ENCODE results near the gene USO1. TPM values are rescaled to one million over a fixed set of nuclear protein-coding genes. Genes with fewer than 3 reads are reported as not detected.

The USO1 gene
- total and polyA plus RNA-seq, 9 of the 15 experiments (the other 6 are each of a cell fraction or from before 2014, with no cell fraction given): 19.3 to 97.8 (median 48.5) TPM

DNA sequence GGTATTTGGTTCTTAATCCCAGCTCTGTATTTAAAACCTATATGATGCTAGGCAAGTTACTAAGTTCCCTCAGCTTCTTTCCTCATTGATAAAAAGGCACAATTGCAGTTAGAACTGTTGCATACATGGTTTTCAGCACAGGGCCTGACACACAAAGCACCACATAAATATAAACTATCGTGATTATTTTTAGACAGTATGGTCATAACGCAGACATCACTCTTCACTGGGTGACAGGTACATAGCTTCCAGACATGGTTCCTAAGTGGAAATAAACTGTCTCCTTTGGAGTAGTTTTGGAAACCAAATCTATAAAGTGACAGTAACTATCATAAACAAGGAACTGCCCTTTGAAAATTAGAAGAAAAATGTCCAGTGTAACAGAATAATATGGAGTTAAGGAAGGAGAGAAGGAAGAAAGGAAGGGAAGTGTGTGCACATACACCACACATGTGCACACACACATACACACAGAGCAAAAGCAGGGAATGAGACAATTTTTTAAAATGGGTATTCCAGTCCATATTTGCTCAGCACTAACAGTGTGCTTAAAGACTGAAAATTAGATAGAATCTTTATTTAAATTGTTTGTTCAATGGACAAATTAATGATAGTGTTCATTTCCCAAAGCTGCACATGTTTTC lies 38.7 kb upstream of the USO1 start:
- no peak for FAIRE-seq
- Histone ChIP-seq H4K20me1 (replicated peaks; ENCODE audit: control insufficient read depth, insufficient read depth, low read length) (no peaks in the 10 kb centered on the region), H3K27ac (ENCODE audit: extremely low read depth, low read depth, low read length) (no peak overlapping the region), H3K27me3 (ENCODE audit: control insufficient read depth in 2 of 2, insufficient read depth in 2 of 2, low read length in 2 of 2) (no peaks in the 10 kb centered on the region), H3K9me3 (replicated peaks; ENCODE audit: control insufficient read depth, insufficient read depth, low read depth, low read length) (peaks cover 4% of the 10 kb centered on the region; the same call in 1 of the 2 replicates), H3K4me1 (replicated peaks in 1 of 2; ENCODE audit: control insufficient read depth in 2 of 2, insufficient read depth in 2 of 2, low read length in 2 of 2) (no peaks in the 10 kb centered on the region; a peak in 1 of 5 replicates), H3K9ac (ENCODE audit: insufficient read depth in 1 of 2, low read depth in 2 of 2, low read length in 2 of 2) (no peak overlapping the region), H3K79me2 (ENCODE audit: control insufficient read depth, insufficient read depth, low read length) (no peaks in the 10 kb centered on the region), H3K36me3 (ENCODE audit: control insufficient read depth, insufficient read depth, low read length) (no peaks in the 10 kb centered on the region), H3K9me1 (ENCODE audit: control insufficient read depth, insufficient read depth, low read length) (no peaks in the 10 kb centered on the region), H3K4me3 (no peak overlapping the region), H3K4me2 (ENCODE audit: insufficient read depth, low read length) (no peak overlapping the region), H2AFZ (ENCODE audit: low read depth, low read length) (no peak overlapping the region)
- no peak for ATAC-seq
- BruUV-seq (replicated peaks): no TSS peak
- DNase-seq (ENCODE audit: extremely low read depth in 1 of 4, low spot score in 3 of 4): no peak
- TF ChIP-seq NFIX (CRISPR knock-in tag; IDR thresholded peaks at IDR 0.05; ENCODE audit: low read depth) (no peak), ZNF133 (CRISPR knock-in tag; IDR thresholded peaks at IDR 0.05) (no peak), KDM5B (IDR thresholded peaks at IDR 0.05; ENCODE audit: insufficient replicate concordance, low read depth, low read length) (no peak), SP1 (CRISPR knock-in tag; IDR thresholded peaks at IDR 0.05) (no peak), ZNF707 (CRISPR knock-in tag; conservative IDR thresholded peaks at IDR 0.05) (no peak), ESRRA (IDR thresholded peaks at IDR 0.05; ENCODE audit: borderline replicate concordance, low read depth) (no peak), ARHGAP35 (IDR thresholded peaks at IDR 0.05; ENCODE audit: partially characterized antibody) (no peak), MEF2A (IDR thresholded peaks at IDR 0.05; ENCODE audit: control insufficient read depth, low read depth, low read length) (no peak), JUND (IDR thresholded peaks at IDR 0.05; ENCODE audit: borderline replicate concordance, low read depth, low read length) (no peak), JUND (tag; IDR thresholded peaks at IDR 0.05; ENCODE audit: borderline replicate concordance, low read depth, low read length) (no peak), TEAD4 (IDR thresholded peaks at IDR 0.05; ENCODE audit: low read length) (no peak), TEAD4 (CRISPR knock-in tag; IDR thresholded peaks at IDR 0.05; ENCODE audit: borderline replicate concordance) (no peak), TOE1 (IDR thresholded peaks at IDR 0.05; ENCODE audit: borderline replicate concordance) (no peak), TOE1 (CRISPR knock-in tag; IDR thresholded peaks at IDR 0.05; ENCODE audit: borderline replicate concordance, low read depth) (no peak), ZNF551 (CRISPR knock-in tag; IDR thresholded peaks at IDR 0.05) (no peak), PHTF2 (CRISPR knock-in tag; IDR thresholded peaks at IDR 0.05) (no peak), ZNF75A (CRISPR knock-in tag; IDR thresholded peaks at IDR 0.05) (no peak), ATF7 (IDR thresholded peaks at IDR 0.05) (no peak), SMARCE1 (IDR thresholded peaks at IDR 0.05) (no peak), XRCC5 (IDR thresholded peaks at IDR 0.05; ENCODE audit: low read depth, low read length) (no peak)
- TF ChIP-seq, protein P1, sequence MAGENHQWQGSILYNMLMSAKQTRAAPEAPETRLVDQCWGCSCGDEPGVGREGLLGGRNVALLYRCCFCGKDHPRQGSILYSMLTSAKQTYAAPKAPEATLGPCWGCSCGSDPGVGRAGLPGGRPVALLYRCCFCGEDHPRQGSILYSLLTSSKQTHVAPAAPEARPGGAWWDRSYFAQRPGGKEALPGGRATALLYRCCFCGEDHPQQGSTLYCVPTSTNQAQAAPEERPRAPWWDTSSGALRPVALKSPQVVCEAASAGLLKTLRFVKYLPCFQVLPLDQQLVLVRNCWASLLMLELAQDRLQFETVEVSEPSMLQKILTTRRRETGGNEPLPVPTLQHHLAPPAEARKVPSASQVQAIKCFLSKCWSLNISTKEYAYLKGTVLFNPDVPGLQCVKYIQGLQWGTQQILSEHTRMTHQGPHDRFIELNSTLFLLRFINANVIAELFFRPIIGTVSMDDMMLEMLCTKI (IDR thresholded peaks at IDR 0.05; ENCODE audit: partially characterized antibody): no peak
- TF ChIP-seq, protein P2, sequence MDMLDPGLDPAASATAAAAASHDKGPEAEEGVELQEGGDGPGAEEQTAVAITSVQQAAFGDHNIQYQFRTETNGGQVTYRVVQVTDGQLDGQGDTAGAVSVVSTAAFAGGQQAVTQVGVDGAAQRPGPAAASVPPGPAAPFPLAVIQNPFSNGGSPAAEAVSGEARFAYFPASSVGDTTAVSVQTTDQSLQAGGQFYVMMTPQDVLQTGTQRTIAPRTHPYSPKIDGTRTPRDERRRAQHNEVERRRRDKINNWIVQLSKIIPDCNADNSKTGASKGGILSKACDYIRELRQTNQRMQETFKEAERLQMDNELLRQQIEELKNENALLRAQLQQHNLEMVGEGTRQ (CRISPR knock-in tag; IDR thresholded peaks at IDR 0.05): no peak
- POLR2A ChIA-PET: no interaction called here
- in situ Hi-C loops (cut with MboI) (no loop called here), intact Hi-C loops (cut with micrococcal nuclease) (no loop called here)
- CTCF ChIA-PET (ENCODE audit: low intra/inter-chr PET ratio): no interaction called here
- WGBS (ENCODE audit: insufficient coverage, low coverage, missing lambda C conversion rate): 41% methylated on average over 2 of the region's 2 CpGs
